ENCODE results near the gene CTNNA2. TPM values are rescaled to one million over a fixed set of nuclear protein-coding genes. Genes with fewer than 3 reads are reported as not detected.

Gene CTNNA2
- total RNA-seq, 1 donor from 2014 or later, result 15.0 TPM

DNA sequence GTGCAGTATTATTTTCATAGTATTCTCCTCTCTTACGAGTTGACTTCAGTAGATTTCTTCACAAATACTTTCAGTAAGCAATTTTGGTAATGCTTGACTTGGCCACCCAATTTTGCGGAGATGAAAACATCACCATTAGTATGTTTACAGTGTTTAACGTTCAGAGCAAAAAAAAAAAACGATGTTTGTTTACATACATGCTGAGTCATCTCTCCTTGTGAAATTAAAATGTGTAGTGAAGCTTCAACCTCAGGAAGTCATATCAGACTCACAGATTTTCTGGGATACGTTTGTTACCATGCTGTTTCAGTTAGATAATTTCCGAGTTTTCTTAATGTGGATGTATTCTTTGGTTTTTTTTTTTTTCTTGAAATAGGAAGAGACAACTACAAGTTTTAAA is 100.1 kb downstream of the CTNNA2 start:
- Mint-ChIP-seq H3K27ac (no peak overlapping the region), H3K4me3 (no peak overlapping the region), H3K9me3 (no peaks in the 10 kb centered on the region), H3K27me3 (no peaks in the 10 kb centered on the region), H3K4me1 (ENCODE audit: unreplicated experiment) (peaks cover 4% of the 10 kb centered on the region), H3K36me3 (no peaks in the 10 kb centered on the region)
- no peak for DNase-seq (ENCODE audit: extremely low spot score, unreplicated experiment)
- TF ChIP-seq, protein P1, sequence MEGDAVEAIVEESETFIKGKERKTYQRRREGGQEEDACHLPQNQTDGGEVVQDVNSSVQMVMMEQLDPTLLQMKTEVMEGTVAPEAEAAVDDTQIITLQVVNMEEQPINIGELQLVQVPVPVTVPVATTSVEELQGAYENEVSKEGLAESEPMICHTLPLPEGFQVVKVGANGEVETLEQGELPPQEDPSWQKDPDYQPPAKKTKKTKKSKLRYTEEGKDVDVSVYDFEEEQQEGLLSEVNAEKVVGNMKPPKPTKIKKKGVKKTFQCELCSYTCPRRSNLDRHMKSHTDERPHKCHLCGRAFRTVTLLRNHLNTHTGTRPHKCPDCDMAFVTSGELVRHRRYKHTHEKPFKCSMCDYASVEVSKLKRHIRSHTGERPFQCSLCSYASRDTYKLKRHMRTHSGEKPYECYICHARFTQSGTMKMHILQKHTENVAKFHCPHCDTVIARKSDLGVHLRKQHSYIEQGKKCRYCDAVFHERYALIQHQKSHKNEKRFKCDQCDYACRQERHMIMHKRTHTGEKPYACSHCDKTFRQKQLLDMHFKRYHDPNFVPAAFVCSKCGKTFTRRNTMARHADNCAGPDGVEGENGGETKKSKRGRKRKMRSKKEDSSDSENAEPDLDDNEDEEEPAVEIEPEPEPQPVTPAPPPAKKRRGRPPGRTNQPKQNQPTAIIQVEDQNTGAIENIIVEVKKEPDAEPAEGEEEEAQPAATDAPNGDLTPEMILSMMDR (conservative IDR thresholded peaks at IDR 0.05), result no peak

DNA sequence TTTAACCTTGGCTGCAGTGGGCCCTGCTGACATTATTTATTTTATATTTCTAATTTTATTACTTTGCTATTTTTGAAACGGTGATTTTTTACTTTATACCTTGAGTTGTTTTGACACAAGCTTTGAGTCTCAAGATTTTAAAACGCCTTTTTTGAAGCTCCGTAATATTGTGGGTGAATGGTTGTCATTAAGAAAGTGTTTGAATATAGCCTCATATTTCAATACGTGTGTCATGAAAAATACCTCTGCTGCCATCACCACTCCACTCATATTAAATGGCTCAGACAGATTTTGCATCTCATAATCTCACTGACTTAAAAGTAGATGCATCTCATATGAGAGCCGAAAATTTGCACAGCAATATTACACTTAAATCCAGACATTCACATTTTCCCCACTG is 106.6 kb downstream of the CTNNA2 start:
- H3K4me3 Mint-ChIP-seq, result no peak overlapping the region

DNA sequence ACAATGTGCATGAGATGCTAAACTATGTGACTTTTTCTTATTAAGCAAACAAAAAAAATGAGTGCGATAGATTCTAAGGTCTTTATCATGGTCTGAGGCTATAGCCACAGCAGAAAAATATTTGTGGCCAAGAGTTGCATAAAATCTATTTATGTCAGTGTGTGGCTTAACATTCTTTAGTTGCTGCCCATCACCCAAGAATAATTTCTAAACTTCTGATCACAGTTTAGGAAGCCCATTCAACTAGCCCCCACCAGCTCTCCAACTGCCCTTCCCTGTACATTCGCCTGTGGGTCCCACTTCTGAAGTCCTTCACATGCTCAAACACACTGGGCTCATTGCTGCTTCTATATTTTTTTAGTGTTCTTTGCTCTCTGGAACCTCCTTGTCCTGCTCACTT is 107.1 kb downstream of the CTNNA2 start:
- no peak for DNase-seq (ENCODE audit: extremely low spot score, unreplicated experiment)
- TF ChIP-seq, protein P1 (conservative IDR thresholded peaks at IDR 0.05), result no peak
- H3K36me3 Mint-ChIP-seq, result peaks cover 3% of the 10 kb centered on the region
- H3K4me3 Mint-ChIP-seq, result no peak overlapping the region
- H3K4me1 Mint-ChIP-seq (ENCODE audit: unreplicated experiment), result peaks cover 4% of the 10 kb centered on the region
- H3K27ac Mint-ChIP-seq, result no peak overlapping the region
- H3K9me3 Mint-ChIP-seq, result no peaks in the 10 kb centered on the region
- H3K27me3 Mint-ChIP-seq, result no peaks in the 10 kb centered on the region

More for the DNA sequence above, 106.6 kb downstream of the CTNNA2 start:
- TF ChIP-seq, protein P1 (conservative IDR thresholded peaks at IDR 0.05), result no peak
- Mint-ChIP-seq H3K9me3 (no peaks in the 10 kb centered on the region), H3K4me1 (ENCODE audit: unreplicated experiment) (peaks cover 4% of the 10 kb centered on the region), H3K27ac (no peak overlapping the region), H3K27me3 (no peaks in the 10 kb centered on the region), H3K36me3 (peaks cover 3% of the 10 kb centered on the region)
- DNase-seq (ENCODE audit: extremely low spot score, unreplicated experiment), result no peak

DNA sequence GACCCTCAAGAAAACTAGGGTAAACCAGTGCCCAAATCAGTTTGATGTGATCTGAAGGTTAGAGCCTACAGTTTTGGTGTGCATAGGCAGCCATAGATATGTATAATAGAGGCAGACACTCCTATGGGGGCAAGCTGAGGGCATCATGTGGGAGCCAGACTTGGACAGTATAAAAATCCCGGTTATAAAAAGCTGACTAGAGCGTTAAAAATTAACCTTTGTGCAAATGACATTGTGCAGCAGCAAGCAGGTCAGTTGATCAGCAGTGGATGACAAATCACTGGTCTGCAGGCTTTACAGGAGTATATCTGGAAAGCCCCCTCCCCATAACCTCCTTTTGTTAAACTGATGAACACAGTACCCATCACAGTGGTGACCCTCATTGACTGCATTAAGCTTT is 107.8 kb downstream of the CTNNA2 start:
- H3K27me3 Mint-ChIP-seq, result no peaks in the 10 kb centered on the region
- no peak overlapping the region for H3K27ac Mint-ChIP-seq
- TF ChIP-seq, protein P1 (conservative IDR thresholded peaks at IDR 0.05), result no peak
- no peak for DNase-seq (ENCODE audit: extremely low spot score, unreplicated experiment)
- no peaks in the 10 kb centered on the region for H3K9me3 Mint-ChIP-seq
- peaks cover 3% of the 10 kb centered on the region for H3K4me1 Mint-ChIP-seq (ENCODE audit: unreplicated experiment)
- H3K4me3 Mint-ChIP-seq, result no peak overlapping the region
- peaks cover 3% of the 10 kb centered on the region for H3K36me3 Mint-ChIP-seq

DNA sequence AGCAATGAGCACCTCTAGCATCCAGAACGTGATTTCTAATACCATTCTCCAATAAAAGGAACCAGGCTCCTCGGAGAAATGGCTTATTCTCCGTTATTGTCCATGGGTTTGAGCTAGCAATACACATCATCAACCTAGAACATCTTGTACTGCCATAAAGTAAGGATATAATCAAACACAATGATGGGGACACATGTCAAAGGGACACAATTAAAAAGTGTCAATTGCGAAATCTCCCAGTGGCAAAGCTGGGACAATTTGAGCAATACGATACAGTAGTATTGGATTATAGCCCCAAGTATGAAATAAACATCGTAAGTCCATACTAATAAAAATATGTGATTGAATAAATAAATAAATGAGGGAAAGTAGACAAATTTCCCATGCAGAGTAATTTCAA is 108.4 kb downstream of the CTNNA2 start:
- H3K9me3 Mint-ChIP-seq, result no peaks in the 10 kb centered on the region
- no peak overlapping the region for H3K4me3 Mint-ChIP-seq
- TF ChIP-seq, protein P1 (conservative IDR thresholded peaks at IDR 0.05), result no peak
- peaks cover 3% of the 10 kb centered on the region for H3K36me3 Mint-ChIP-seq
- H3K27me3 Mint-ChIP-seq, result no peaks in the 10 kb centered on the region
- no peak overlapping the region for H3K27ac Mint-ChIP-seq
- no peaks in the 10 kb centered on the region for H3K4me1 Mint-ChIP-seq (ENCODE audit: unreplicated experiment)
- no peak for DNase-seq (ENCODE audit: extremely low spot score, unreplicated experiment)

DNA sequence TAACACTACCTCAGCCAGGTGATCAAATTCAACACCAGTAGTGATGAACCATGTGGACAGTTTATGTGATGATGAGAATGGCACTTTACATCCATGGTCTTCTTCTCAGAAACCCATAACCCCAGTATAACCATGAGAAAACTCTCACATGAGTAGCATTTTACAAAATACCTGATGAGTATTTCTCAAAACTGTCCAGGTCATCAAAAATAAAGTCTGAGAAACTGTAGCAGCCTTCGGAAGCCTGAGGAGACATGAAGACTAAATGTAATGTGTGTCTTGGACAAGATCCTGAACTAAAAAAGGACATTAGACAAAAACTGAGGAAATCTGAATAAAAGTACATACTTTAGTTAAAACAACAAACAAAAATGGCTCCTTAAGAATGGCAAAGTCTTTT is 108.9 kb downstream of the CTNNA2 start:
- TF ChIP-seq, protein P1 (conservative IDR thresholded peaks at IDR 0.05), result no peak
- H3K27ac Mint-ChIP-seq, result no peak overlapping the region
- H3K4me3 Mint-ChIP-seq, result no peak overlapping the region
- peaks cover 3% of the 10 kb centered on the region for H3K36me3 Mint-ChIP-seq
- DNase-seq (ENCODE audit: extremely low spot score, unreplicated experiment), result no peak
- no peaks in the 10 kb centered on the region for H3K27me3 Mint-ChIP-seq
- H3K4me1 Mint-ChIP-seq (ENCODE audit: unreplicated experiment), result no peaks in the 10 kb centered on the region
- H3K9me3 Mint-ChIP-seq, result no peaks in the 10 kb centered on the region
